H1 (cell line): ENCODE measurements around the gene NUP50. TPM values are rescaled to one million over a fixed set of nuclear protein-coding genes. Genes with fewer than 3 reads are reported as not detected.

Experiments used
- ASH2L ChIP-seq: fragments of 200-600, 300-600 bp; sonication (generic); IDR thresholded peaks from one replicate; pipeline ENCODE4 v1.7.1; 2017; ENCODE audit warnings: low read length
- BCL11A ChIP-seq, 2 experiments: IDR thresholded peaks; one replicate each; pipeline ENCODE4 v1.6.1; 2011; ENCODE audit warnings: low read depth in 2 of 2, low read length in 2 of 2, mild to moderate bottlenecking in 2 of 2
- CTBP2 ChIP-seq: IDR thresholded peaks from 2 replicates; pipeline ENCODE4 v1.7.0; 2011; ENCODE audit warnings: borderline replicate concordance, mild to moderate bottlenecking, moderate library complexity, mixed read lengths, low read length; ENCODE audit not compliant: insufficient read depth, insufficient read length
- NANOG ChIP-seq: IDR thresholded peaks from 2 replicates; pipeline ENCODE4 v1.6.1; 2011; ENCODE audit warnings: low read length, low read depth, mild to moderate bottlenecking, inconsistent platforms; ENCODE audit not compliant: insufficient read depth, poor library complexity, severe bottlenecking
- ZNF274 ChIP-seq: IDR thresholded peaks from 2 replicates; pipeline ENCODE4 v1.7.0; 2012; ENCODE audit warnings: low read length, borderline replicate concordance; ENCODE audit errors: extremely low read depth
- polyA plus RNA-seq, 7 experiments: library from polyadenylated mRNA; depleted of rRNA in 3 of 7; stranded (reverse) in 5 of 7; unstranded in 2 of 7; fragments of >200 nt in 5 of 7; fragments of 200-250 nt in 2 of 7; gene quantifications; 1 replicate in 5 of 7; 2 replicates in 1 of 7; 4 replicates in 1 of 7; pipeline versions ENCODE4 v1.2.1 to v1.2.3, GENCODE V29; 2011 to 2013; ENCODE audit warnings: missing spikeins in 2 of 7, mixed read lengths in 2 of 7
- total RNA-seq: library from RNA; stranded (reverse); fragmentation: NEBNext Ultra II Directional; extraction: Animal tissue kit (Norgen Biotek cat#: 25700); gene quantifications from 2 replicates; pipeline ENCODE4 v1.2.1, GENCODE V29; 2021
- TF ChIP-seq, protein P1 (sequence below): IDR thresholded peaks from 2 replicates; pipeline ENCODE4 v1.6.1; 2012; ENCODE audit warnings: low read length, inconsistent platforms

The NUP50 gene
- total and polyA plus RNA-seq, 2 of the 8 experiments (the other 6 are each of a cell fraction or from before 2014, with no cell fraction given), result 20.0 to 112 TPM

DNA sequence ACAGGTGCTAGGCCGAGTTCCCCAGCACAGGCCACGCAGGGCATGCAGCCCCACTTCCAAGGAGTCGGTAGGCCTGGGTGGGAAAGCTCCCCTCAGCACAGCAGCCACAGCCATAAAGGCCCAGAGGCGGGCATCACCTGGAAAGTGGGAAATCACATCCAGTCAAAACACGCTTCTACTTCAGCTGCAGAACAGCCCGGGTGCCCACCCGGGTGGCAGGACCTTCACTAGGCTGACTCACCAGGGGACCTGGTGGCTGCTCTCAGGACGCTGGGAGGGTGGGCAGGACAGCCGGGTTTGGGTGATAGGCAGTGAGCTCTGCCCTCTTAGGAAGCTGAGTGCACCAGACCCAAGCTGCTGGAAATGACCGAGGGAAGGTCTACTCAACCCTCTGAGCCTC is 69.7 kb downstream of the NUP50 start (continued):
- TF ChIP-seq ZNF274, result no peak
- TF ChIP-seq, protein P1, sequence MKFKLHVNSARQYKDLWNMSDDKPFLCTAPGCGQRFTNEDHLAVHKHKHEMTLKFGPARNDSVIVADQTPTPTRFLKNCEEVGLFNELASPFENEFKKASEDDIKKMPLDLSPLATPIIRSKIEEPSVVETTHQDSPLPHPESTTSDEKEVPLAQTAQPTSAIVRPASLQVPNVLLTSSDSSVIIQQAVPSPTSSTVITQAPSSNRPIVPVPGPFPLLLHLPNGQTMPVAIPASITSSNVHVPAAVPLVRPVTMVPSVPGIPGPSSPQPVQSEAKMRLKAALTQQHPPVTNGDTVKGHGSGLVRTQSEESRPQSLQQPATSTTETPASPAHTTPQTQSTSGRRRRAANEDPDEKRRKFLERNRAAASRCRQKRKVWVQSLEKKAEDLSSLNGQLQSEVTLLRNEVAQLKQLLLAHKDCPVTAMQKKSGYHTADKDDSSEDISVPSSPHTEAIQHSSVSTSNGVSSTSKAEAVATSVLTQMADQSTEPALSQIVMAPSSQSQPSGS, result no peak
- TF ChIP-seq NANOG, result no peak
- no peak for TF ChIP-seq CTBP2
- TF ChIP-seq ASH2L, result no peak
- TF ChIP-seq BCL11A (IDR thresholded peaks at IDR 0.05; ENCODE audit: low read depth in 2 of 2, low read length in 2 of 2), result no peak
